GM18519 (cell line): ENCODE data around the gene MUSK.
"Not testable (repeated sequence)": the region's sequence is repeated elsewhere in the genome, so short reads cannot be mapped to it uniquely, and the experiment has no call there.

Experiments used
- ATAC-seq: cut with Tn5 transposase; IDR thresholded peaks from one replicate; pipeline ENCODE4 v1.9.1; 2021; ENCODE audit warnings: mild to moderate bottlenecking, moderate library complexity; ENCODE audit not compliant: unreplicated experiment, low FRiP score

Gene MUSK

DNA sequence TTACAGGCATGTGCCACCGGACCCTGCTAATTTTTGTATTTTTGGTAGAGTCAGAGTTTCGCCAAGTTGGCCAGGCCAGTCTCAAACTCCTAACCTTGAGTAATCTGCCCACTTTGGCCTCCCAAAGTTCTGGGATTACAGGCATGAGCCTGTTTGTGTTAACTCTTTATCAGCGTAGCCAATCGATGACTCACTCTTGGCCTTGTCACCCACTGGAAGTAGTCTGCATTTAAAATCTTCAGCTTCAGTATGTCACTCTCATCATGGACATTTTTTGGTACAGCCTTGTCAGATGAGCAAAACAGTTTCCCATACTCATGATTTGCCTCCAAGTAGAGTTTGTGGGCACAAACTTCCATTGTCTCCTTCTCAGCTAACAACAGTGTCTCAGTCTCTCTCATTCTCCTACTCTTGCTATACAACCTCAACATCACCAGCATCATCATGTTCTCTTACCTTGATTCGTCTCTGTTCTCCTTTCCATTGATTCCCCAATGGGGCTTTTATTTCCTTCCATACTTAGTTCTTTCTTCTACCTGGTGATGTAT lies 22.5 kb downstream of the MUSK start:
- no peak for ATAC-seq

- ATAC-seq: not testable (repeated sequence)
Measured at GRCh38 chr9:110695846-110696245, 27.3 kb downstream of the MUSK start.

- no peak for ATAC-seq
Measured at GRCh38 chr9:110700953-110701352, 32.4 kb downstream of the MUSK start.

- no peak for ATAC-seq
Measured at GRCh38 chr9:110703669-110704068, 35.1 kb downstream of the MUSK start.

DNA sequence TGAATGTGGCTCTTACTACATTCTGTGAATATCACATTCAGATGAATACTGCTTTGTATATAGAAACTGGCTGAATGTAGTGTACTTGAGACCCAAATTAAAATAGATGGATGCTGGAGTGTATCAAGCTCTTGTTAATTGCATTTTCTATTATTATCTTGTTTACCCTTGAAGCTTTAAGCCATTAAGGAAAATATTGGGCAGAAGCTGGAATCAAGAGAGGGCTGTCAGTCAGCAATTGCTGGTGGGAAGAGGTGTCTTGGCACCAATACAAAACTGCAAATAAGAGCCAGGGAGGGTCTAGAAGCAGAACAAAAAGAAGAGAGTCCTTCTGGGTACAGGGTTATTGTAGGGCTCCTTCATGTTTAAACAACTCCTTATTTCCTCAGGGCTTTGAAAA lies 38.8 kb downstream of the MUSK start:
- no peak for ATAC-seq

- ATAC-seq: no peak
Measured at GRCh38 chr9:110710420-110710819, 41.8 kb downstream of the MUSK start.

GRCh38 chr9:110712955-110713354 lies 44.4 kb downstream of the MUSK start:
- no peak for ATAC-seq

DNA sequence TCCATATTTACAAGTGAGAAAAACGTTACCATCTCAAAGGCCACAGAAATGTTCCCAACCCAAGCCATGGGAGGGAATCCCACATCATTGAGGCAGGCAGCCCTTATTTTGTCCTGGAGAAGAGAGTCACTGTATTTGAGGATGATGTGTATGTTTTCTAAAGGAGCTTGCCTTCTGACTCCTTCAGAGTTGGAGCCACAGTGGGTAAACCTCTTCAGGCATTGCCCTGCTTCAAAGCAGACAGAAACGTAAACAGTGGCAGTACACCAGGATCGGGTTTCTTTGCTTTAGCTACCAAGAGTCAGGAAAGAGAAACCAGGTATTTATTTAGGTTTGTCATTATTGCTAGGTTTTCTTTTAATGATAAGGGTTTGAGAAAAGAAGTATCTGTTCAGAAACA lies 45.7 kb downstream of the MUSK start:
- ATAC-seq: no peak

DNA sequence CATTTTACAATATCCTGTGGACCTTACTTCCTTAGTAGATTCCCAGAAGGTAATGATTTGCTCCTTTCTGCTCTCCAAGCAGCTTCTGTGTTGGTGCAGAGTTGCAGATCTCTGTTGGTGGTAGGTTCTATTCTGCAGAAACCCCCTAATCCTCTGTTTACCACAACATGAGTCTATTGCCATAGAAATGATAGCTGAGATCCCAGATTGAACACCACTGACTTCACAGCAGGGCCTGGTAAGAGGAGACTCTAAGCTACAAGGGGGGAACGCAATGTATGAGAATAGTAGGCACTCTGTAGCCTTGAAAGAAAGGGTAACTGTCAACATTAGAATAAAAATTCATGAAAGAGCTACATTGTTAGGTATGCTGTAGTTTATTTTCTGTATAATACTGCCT lies 59.5 kb downstream of the MUSK start:
- no peak for ATAC-seq

GRCh38 chr9:110729641-110730040 lies 61.0 kb downstream of the MUSK start:
- no peak for ATAC-seq

DNA sequence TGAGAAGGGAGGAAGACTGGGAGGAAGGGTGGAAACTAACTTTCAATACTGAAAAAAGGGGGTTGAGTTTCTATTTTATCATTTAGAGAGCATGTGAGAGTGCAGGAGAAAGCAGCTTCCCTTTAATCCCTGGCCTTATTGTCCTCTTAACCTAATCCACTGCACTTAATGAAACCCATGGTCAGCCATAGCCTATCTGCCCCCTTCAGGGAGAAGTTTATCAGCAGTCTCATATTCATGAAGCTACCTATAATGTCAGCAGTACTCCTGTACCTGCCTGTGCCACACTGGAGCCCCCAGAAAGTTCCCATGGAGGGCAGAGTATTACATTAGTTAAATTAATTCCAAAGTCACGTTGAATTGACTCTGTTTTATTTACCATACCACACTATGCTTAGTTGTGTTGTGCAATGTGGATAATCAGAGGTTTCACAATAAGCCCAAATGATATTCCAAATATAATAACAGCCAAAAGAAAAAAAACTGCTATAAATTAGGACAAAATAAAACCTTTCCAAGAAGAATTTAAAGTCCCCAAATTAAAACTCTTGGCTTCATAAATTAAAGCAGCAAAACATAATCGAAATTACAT lies 62.9 kb downstream of the MUSK start:
- no peak for ATAC-seq

DNA sequence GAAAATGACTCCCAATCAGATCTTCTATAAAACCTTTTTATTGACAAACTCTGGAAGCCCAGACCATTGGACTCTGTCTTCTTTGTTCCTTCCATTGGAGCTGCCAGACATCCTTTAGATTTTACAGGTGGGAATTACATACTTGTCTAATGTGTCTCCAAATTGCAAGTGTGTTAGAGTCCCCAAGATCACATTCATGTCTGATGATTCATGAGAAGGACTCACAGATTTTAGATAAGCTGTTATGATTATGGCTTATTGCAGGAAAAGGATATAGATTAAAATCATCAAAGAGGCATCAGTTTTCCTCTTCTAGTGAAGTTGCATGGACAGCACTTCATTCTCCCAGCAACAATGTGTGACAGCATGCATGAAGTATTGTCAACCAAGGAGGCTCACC lies 70.4 kb downstream of the MUSK start:
- ATAC-seq: no peak

- no peak for ATAC-seq
Measured at GRCh38 chr9:110742741-110743371, 74.3 kb downstream of the MUSK start.

- no peak for ATAC-seq
Measured at GRCh38 chr9:110744715-110745384, 76.3 kb downstream of the MUSK start.

- ATAC-seq: no peak
Measured at GRCh38 chr9:110745676-110746075, 77.1 kb downstream of the MUSK start.

DNA sequence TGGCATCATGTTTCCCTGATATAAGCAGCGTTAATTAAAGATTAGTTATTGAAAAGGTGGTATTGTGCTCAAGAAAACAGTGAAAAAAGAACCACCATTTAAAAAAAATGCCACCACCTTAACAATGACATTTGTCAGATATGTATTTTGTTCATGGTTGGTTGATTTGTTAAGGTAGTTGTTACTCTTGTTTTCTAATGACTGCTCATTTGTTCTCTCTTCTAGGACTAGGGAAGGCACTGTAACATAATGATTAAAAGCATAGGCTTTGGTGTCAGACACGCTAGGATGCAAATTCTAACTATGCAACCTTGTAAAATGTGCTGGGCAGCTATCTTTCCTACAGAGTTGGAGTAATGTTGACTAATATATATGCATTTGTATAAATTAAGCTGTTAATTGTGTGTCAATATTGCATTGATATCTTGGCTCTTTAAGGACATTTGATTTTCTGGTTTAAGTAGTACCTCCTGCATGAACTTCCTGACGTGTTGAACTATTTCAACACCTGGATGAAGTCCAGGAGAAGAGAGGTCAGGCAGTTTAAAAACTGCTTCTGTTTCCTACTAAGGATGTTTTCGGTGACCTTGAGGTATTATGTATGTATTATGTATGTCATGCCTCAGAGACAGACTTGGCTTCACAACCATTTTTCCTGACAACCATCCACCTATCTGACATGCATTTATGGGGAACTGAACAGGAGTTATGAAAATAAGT lies 77.8 kb downstream of the MUSK start:
- no peak for ATAC-seq

- ATAC-seq: no peak
Measured at GRCh38 chr9:110748251-110748893, 79.8 kb downstream of the MUSK start.

DNA sequence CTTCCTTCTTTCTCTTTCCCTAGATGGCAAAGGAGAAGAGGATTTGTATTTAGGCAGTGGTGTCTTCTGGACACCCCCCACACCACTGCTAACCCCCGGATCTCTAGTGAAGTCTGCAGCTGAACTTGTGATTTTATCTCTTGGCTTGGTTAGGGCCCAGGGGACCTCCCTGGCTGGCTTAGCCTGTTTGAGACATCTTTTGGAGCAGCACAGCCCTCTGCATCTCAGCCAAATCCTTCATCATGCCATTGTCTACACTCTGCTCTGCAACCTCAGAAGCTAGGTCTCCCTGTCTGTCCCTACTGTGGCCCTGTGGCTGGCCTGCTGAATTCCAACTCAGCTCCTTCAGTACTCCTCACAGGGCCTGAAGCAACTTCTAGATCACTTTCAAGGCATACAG lies 81.7 kb downstream of the MUSK start:
- ATAC-seq: no peak

- ATAC-seq: no peak
Measured at GRCh38 chr9:110751971-110752370, 83.4 kb downstream of the MUSK start.

GRCh38 chr9:110752766-110753165 lies 84.2 kb downstream of the MUSK start:
- no peak for ATAC-seq
